A549 (cell line): ENCODE data around the gene SUN2.
"Not testable (repeated sequence)": the region's sequence is repeated elsewhere in the genome, so short reads cannot be mapped to it uniquely, and the experiment has no call there.

Experiments used
- CHD4 ChIP-seq: fragments of 200-600 bp; sonication (generic); IDR thresholded peaks from 2 replicates; pipeline ENCODE4 v1.6.1; 2016; ENCODE audit warnings: antibody characterized with exemption, mild to moderate bottlenecking, borderline replicate concordance
- CTCF ChIP-seq: fragments of >200 bp; sonication (Bioruptor Twin); formaldehyde crosslinking; IDR thresholded peaks from 3 replicates; pipeline ENCODE4 v1.5.1; 2016
- ELK1 ChIP-seq: fragments of 150-350 bp; IDR thresholded peaks from 2 replicates; pipeline ENCODE4 v1.6.1; 2014; ENCODE audit warnings: low read depth, mild to moderate bottlenecking, low read length
- JUN ChIP-seq, 2 experiments: fragments of >200 bp; sonication (Bioruptor Twin); formaldehyde crosslinking; IDR thresholded peaks; 2 replicates in 1 of 2; 3 replicates in 1 of 2; pipeline ENCODE4 v1.6.1; 2016 to 2017
- NFE2L2 ChIP-seq: fragments of 150-350 bp; conservative IDR thresholded peaks from 2 replicates; pipeline ENCODE4 v1.6.1; 2014; ENCODE audit warnings: low read length
- POLR2A ChIP-seq: IDR thresholded peaks from 2 replicates; pipeline ENCODE4 v1.6.1; 2012; ENCODE audit warnings: mild to moderate bottlenecking, low read length
- RCOR1 ChIP-seq: fragments of 150-350 bp; IDR thresholded peaks from 2 replicates; pipeline ENCODE4 v1.6.1; 2014; ENCODE audit warnings: antibody characterized with exemption, low read length, low read depth
- RFX5 ChIP-seq: fragments of 450-650 bp; IDR thresholded peaks from 2 replicates; pipeline ENCODE4 v1.7.1; 2014; ENCODE audit warnings: antibody characterized with exemption, mild to moderate bottlenecking, moderate library complexity
- SMC3 ChIP-seq: fragments of >200 bp; sonication (Bioruptor Twin); formaldehyde crosslinking; IDR thresholded peaks from 3 replicates; pipeline ENCODE4 v1.6.1; 2018; ENCODE audit warnings: inconsistent platforms
- TP53 ChIP-seq: fragments of 250-450 bp; sonication (Bioruptor Pico); IDR thresholded peaks from 2 replicates; pipeline ENCODE4 v1.5.0; 2021; ENCODE audit warnings: mild to moderate bottlenecking, moderate library complexity
- ZFP36 ChIP-seq: fragments of 450-650 bp; IDR thresholded peaks from 2 replicates; pipeline ENCODE4 v1.6.1; 2014; ENCODE audit warnings: borderline replicate concordance; ENCODE audit not compliant: partially characterized antibody
- ZSCAN20 ChIP-seq: fragments of 250-450 bp; sonication (Bioruptor Pico); IDR thresholded peaks from 2 replicates; pipeline ENCODE4 v1.8.0; 2022; ENCODE audit warnings: mild to moderate bottlenecking, moderate library complexity

- not testable (repeated sequence) for TF ChIP-seq NFE2L2; CTCF; RFX5; POLR2A; CHD4; ELK1; SMC3; RCOR1; ZSCAN20; TP53 (CRISPR knock-in tag); JUN (IDR thresholded peaks at IDR 0.05); ZFP36
Measured at GRCh38 chr22:38805041-38805593, 49.3 kb upstream of the SUN2 start.
